Thymus (tissue), 11 donors: ENCODE measurements around the gene CANX. TPM values are rescaled to one million over a fixed set of nuclear protein-coding genes. Genes with fewer than 3 reads are reported as not detected.

ENCODE experiments used
- DNase-seq, 9 donors: peaks; one replicate each; pipeline ENCODE4 v3.0.0-alpha.2; 2013; ENCODE audit warnings: low spot score in 9 of 9, low read depth in 6 of 9, missing footprints in 1 of 9
- H3K27ac ChIP-seq, 2 donors: one replicate each; pipeline ENCODE4 v1.5.1; 2013; ENCODE audit warnings: control low read depth in 1 of 2, low read depth in 1 of 2, low read length in 1 of 2, mild to moderate bottlenecking in 1 of 2, moderate library complexity in 1 of 2
- H3K27me3 ChIP-seq, 2 donors: one replicate each; pipeline ENCODE4 v1.5.1; 2013; ENCODE audit warnings: low read length in 1 of 2; ENCODE audit not compliant: control insufficient read depth in 2 of 2, insufficient read depth in 1 of 2
- H3K36me3 ChIP-seq, 2 donors: one replicate each; pipeline ENCODE4 v1.5.1; 2013; ENCODE audit warnings: low read length in 1 of 2, mild to moderate bottlenecking in 1 of 2, moderate library complexity in 1 of 2; ENCODE audit not compliant: control insufficient read depth in 2 of 2, insufficient read depth in 2 of 2
- H3K4me1 ChIP-seq, 2 donors: one replicate each; pipeline ENCODE4 v1.5.1; 2013; ENCODE audit warnings: low read length in 2 of 2; ENCODE audit not compliant: control insufficient read depth in 2 of 2, insufficient read depth in 2 of 2
- H3K4me3 ChIP-seq, 2 donors: one replicate each; pipeline ENCODE4 v1.5.1; 2013; ENCODE audit warnings: low read length in 2 of 2, control low read depth in 1 of 2, mild to moderate bottlenecking in 1 of 2
- H3K9me3 ChIP-seq, 2 donors: one replicate each; pipeline ENCODE4 v1.5.1; 2013; ENCODE audit warnings: low read length in 1 of 2, mild to moderate bottlenecking in 1 of 2; ENCODE audit not compliant: control insufficient read depth in 2 of 2, insufficient read depth in 1 of 2
- WGBS: extraction: QIAGEN DNeasy Blood & Tissue Kit; methylation state at CpG from one replicate; pipeline ENCODE4 v1.1.7; 2013; 5-methylcytosine and 5-hydroxymethylcytosine counted together
- polyA plus RNA-seq: library from polyadenylated mRNA; stranded (reverse); fragments of 200-250 nt; gene quantifications from one replicate; pipeline ENCODE4 v1.2.3, GENCODE V29; 2013
- total RNA-seq: library from RNA; stranded (reverse); fragments of 120-200 nt; gene quantifications from one replicate; pipeline ENCODE4 v1.2.4, GENCODE V29; 2013
- donor health status: healthy.

CANX gene
- total and polyA plus RNA-seq, 2 donors = 86.1 to 173 TPM

- peak in 7 of 9 donors; percentile 26 to 75 (median 53) for DNase-seq
- H3K4me1 ChIP-seq = peaks cover 12 to 38% of the 10 kb centered on the region in 2 donors
- H3K27ac ChIP-seq = peak overlapping the region in 1 of 2 donors; percentile 69
- peaks cover 4 to 10% of the 10 kb centered on the region in 2 donors for H3K36me3 ChIP-seq
- 74% methylated on average over 9 of the region's 9 CpGs for WGBS
- H3K4me3 ChIP-seq = no peak overlapping the region
- no peaks in the 10 kb centered on the region for H3K9me3 ChIP-seq
- H3K27me3 ChIP-seq = no peaks in the 10 kb centered on the region
Measured at GRCh38 chr5:179759581-179760551, 61.1 kb downstream of the CANX start.

- DNase-seq = peak in 6 of 9 donors; percentile 35 to 76 (median 46)
- H3K36me3 ChIP-seq = peaks cover 25 to 34% of the 10 kb centered on the region in 2 donors
- WGBS = 52% methylated on average over 10 of the region's 10 CpGs
- no peak overlapping the region for H3K4me3 ChIP-seq
- no peaks in the 10 kb centered on the region for H3K27me3 ChIP-seq
- H3K4me1 ChIP-seq = peaks cover 12 to 38% of the 10 kb centered on the region in 2 donors
- no peaks in the 10 kb centered on the region for H3K9me3 ChIP-seq
- H3K27ac ChIP-seq = peak overlapping the region; percentile 33 to 64
Measured at GRCh38 chr5:179762079-179762780, 63.5 kb downstream of the CANX start.

- 86% methylated on average over 3 of the region's 3 CpGs for WGBS
- no peak for DNase-seq
- Histone ChIP-seq H3K27me3 (no peaks in the 10 kb centered on the region), H3K4me1 (peaks cover 12 to 38% of the 10 kb centered on the region in 2 donors), H3K27ac (peak overlapping the region in 1 of 2 donors; percentile 49), H3K9me3 (no peaks in the 10 kb centered on the region), H3K36me3 (peaks cover 30 to 38% of the 10 kb centered on the region in 2 donors), H3K4me3 (no peak overlapping the region)
Measured at GRCh38 chr5:179762781-179763176, 64.0 kb downstream of the CANX start.

GRCh38 chr5:179763215-179763945, 64.6 kb downstream of the CANX start:
- H3K4me3 ChIP-seq = no peak overlapping the region
- 52% methylated on average over 10 of the region's 10 CpGs for whole genome bisulfite sequencing
- no peaks in the 10 kb centered on the region for H3K27me3 ChIP-seq
- peak in 6 of 9 donors; percentile 33 to 71 (median 48) for DNase-seq
- H3K4me1 ChIP-seq = peaks cover 12 to 38% of the 10 kb centered on the region in 2 donors
- no peak overlapping the region for H3K27ac ChIP-seq
- H3K36me3 ChIP-seq = peaks cover 36 to 38% of the 10 kb centered on the region in 2 donors
- H3K9me3 ChIP-seq = no peaks in the 10 kb centered on the region

- Histone ChIP-seq H3K27me3 (no peaks in the 10 kb centered on the region), H3K4me1 (peaks cover 12 to 38% of the 10 kb centered on the region in 2 donors), H3K36me3 (peaks cover 40 to 43% of the 10 kb centered on the region in 2 donors), H3K27ac (no peak overlapping the region), H3K9me3 (no peaks in the 10 kb centered on the region), H3K4me3 (no peak overlapping the region)
- DNase-seq = no peak
- 84% methylated on average over 8 of the region's 8 CpGs for WGBS
Measured at GRCh38 chr5:179764056-179764455, 65.3 kb downstream of the CANX start.

GRCh38 chr5:179765400-179765799, 66.6 kb downstream of the CANX start:
- no peaks in the 10 kb centered on the region for H3K27me3 ChIP-seq
- no peak overlapping the region for H3K27ac ChIP-seq
- 95% methylated on average over 13 of the region's 13 CpGs for WGBS
- peaks cover 51 to 53% of the 10 kb centered on the region in 2 donors for H3K36me3 ChIP-seq
- no peak for DNase-seq
- H3K4me1 ChIP-seq = peaks cover 5 to 27% of the 10 kb centered on the region in 2 donors
- no peak overlapping the region for H3K4me3 ChIP-seq
- H3K9me3 ChIP-seq = no peaks in the 10 kb centered on the region

GRCh38 chr5:179766021-179766725, 67.4 kb downstream of the CANX start:
- DNase-seq = no peak
- Histone ChIP-seq H3K36me3 (peaks cover 58 to 60% of the 10 kb centered on the region in 2 donors), H3K4me1 (peaks cover 5 to 21% of the 10 kb centered on the region in 2 donors), H3K4me3 (no peak overlapping the region), H3K27me3 (no peaks in the 10 kb centered on the region), H3K27ac (no peak overlapping the region), H3K9me3 (no peaks in the 10 kb centered on the region)
- 89% methylated on average over 20 of the region's 20 CpGs for WGBS

- no peak for DNase-seq
- 86% methylated on average over 12 of the region's 12 CpGs for WGBS
- Histone ChIP-seq H3K27me3 (no peaks in the 10 kb centered on the region), H3K27ac (no peak overlapping the region), H3K4me3 (no peak overlapping the region), H3K4me1 (peaks cover 2 to 15% of the 10 kb centered on the region in 2 donors), H3K36me3 (peaks cover 65 to 68% of the 10 kb centered on the region in 2 donors), H3K9me3 (no peaks in the 10 kb centered on the region)
Measured at GRCh38 chr5:179766726-179767455, 68.1 kb downstream of the CANX start.
